ENCODE results near the gene TMEM69.

GRCh38 chr1:45668526-45668925 lies 19.5 kb upstream of the TMEM69 start:
- TF ChIP-seq POLR2A (IDR thresholded peaks at IDR 0.05) (no peak), CTCF (IDR thresholded peaks at IDR 0.05 in 4 of 5, conservative IDR thresholded peaks at IDR 0.05 in 1 of 5) (no peak)
